Stimulated activated CD8-positive, alpha-beta memory T cell treated with anti-CD3 and anti-CD28 coated beads, Interleukin-15, amount 100 ng/mL, for 1 hour (primary cell): Measurements from ENCODE around the gene PTGR1.
"Not testable (repeated sequence)": the region's sequence is repeated elsewhere in the genome, so short reads cannot be mapped to it uniquely, and the experiment has no call there.

Experiments used
- DNase-seq: peaks from one replicate; pipeline ENCODE4 v3.0.0-alpha.2; 2020; ENCODE audit warnings: low read depth

The PTGR1 gene

GRCh38 chr9:111599092-111599954 is at the start of gene PTGR1:
TSS of gene PTGR1 (minus strand) at chr9:111599647. CDS start at chr9:111597422, 2,225 bp downstream.
- DNase-seq, result no peak

- no peak for DNase-seq
Measured at GRCh38 chr9:111649016-111649415, 49.6 kb upstream of the PTGR1 start.

- DNase-seq, result no peak
Measured at GRCh38 chr9:111648066-111648465, 48.6 kb upstream of the PTGR1 start.

GRCh38 chr9:111646417-111646816 is 47.0 kb upstream of the PTGR1 start:
- DNase-seq, result no peak

- no peak for DNase-seq
Measured at GRCh38 chr9:111645806-111646205, 46.4 kb upstream of the PTGR1 start.

- no peak for DNase-seq
Measured at GRCh38 chr9:111644195-111644772, 44.8 kb upstream of the PTGR1 start.

GRCh38 chr9:111637421-111637950 is 38.0 kb upstream of the PTGR1 start:
- no peak for DNase-seq

GRCh38 chr9:111634860-111635259 is 35.4 kb upstream of the PTGR1 start:
- DNase-seq, result no peak

- no peak for DNase-seq
Measured at GRCh38 chr9:111633389-111633736, 33.9 kb upstream of the PTGR1 start.

GRCh38 chr9:111632695-111633388 is 33.4 kb upstream of the PTGR1 start:
- DNase-seq, result no peak

GRCh38 chr9:111632060-111632459 is 32.6 kb upstream of the PTGR1 start:
- DNase-seq, result no peak

GRCh38 chr9:111631214-111631971 is 31.9 kb upstream of the PTGR1 start, which contains the start of gene DNAJC25:
TSS of gene DNAJC25 (plus strand) at chr9:111631334. CDS start at chr9:111631408, 74 bp downstream.
- DNase-seq, result peak; percentile 89

GRCh38 chr9:111630964-111631213 is 31.4 kb upstream of the PTGR1 start:
- DNase-seq, result no peak

- DNase-seq, result no peak
Measured at GRCh38 chr9:111630182-111630963, 30.9 kb upstream of the PTGR1 start.

GRCh38 chr9:111628411-111628810 is 29.0 kb upstream of the PTGR1 start:
- DNase-seq, result no peak

- DNase-seq, result no peak
Measured at GRCh38 chr9:111627260-111627963, 28.0 kb upstream of the PTGR1 start.

GRCh38 chr9:111622626-111623025 is 23.2 kb upstream of the PTGR1 start:
- no peak for DNase-seq

GRCh38 chr9:111621895-111622480 is 22.5 kb upstream of the PTGR1 start:
- DNase-seq, result peak; percentile 7

GRCh38 chr9:111617349-111617748 is 17.9 kb upstream of the PTGR1 start:
- not testable (repeated sequence) for DNase-seq

GRCh38 chr9:111615928-111616327 is 16.5 kb upstream of the PTGR1 start:
- DNase-seq, result no peak
